ENCODE measurements around the gene CCND1. TPM values are rescaled to one million over a fixed set of nuclear protein-coding genes. Genes with fewer than 3 reads are reported as not detected.

Gene CCND1
- total RNA-seq, 1 experiment from 2014 or later, result 372 TPM

DNA sequence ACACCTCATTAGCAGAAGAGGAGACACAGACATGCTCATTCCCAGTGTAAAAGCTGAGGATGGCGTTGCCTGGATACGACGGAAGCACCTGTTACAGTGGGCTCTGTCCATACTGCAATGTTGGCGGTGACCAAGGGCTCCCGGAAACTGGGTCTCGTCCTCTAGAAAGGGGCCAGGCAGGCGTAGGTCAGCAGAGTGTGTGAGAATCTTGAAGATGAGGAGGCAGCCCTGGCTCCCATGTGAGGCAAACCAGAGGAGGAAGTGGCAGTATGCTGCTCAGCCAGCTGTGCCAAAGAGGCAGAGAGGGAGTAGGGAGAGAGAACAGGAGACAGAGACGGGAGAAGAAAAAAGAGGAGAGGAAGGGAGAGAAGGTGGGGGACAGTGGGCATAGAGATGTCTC is 23.9 kb downstream of the CCND1 start:
- Histone ChIP-seq H3K79me1 (ENCODE audit: insufficient read depth, low read depth, low read length, poor library complexity, severe bottlenecking) (no peaks in the 10 kb centered on the region), H3K79me2 (ENCODE audit: insufficient read depth, low read length) (no peaks in the 10 kb centered on the region), H3K27ac (ENCODE audit: insufficient read length, low read depth, low read length) (no peak overlapping the region), H3K23me2 (ENCODE audit: insufficient read length, low read depth, low read length, poor library complexity, severe bottlenecking) (no peaks in the 10 kb centered on the region), H4K20me1 (ENCODE audit: control insufficient read depth, insufficient read depth, insufficient read length) (no peaks in the 10 kb centered on the region), H3K18ac (ENCODE audit: insufficient read length, low read depth, low read length) (no peak overlapping the region), H2AK5ac (ENCODE audit: insufficient read length, low read length) (no peak overlapping the region), H2BK120ac (ENCODE audit: low read depth, low read length, poor library complexity, severe bottlenecking) (no peak overlapping the region), H2BK20ac (ENCODE audit: low read depth, low read length, poor library complexity, severe bottlenecking) (no peak overlapping the region), H3K56ac (ENCODE audit: insufficient read length, low read depth, low read length) (no peak overlapping the region), H2BK5ac (ENCODE audit: insufficient read length, low read length) (no peak overlapping the region), H3K4ac (ENCODE audit: low read depth, low read length) (no peak overlapping the region), H3K27me3 (ENCODE audit: insufficient read depth, low read length) (no peaks in the 10 kb centered on the region), H3K14ac (ENCODE audit: insufficient read depth, low read length) (no peak overlapping the region), H3T11ph (ENCODE audit: low read length) (no peak overlapping the region), H4K5ac (ENCODE audit: insufficient read length, low read depth, low read length) (no peak overlapping the region), H3K4me2 (ENCODE audit: insufficient read depth, insufficient read length, low read length) (no peak overlapping the region), H2BK12ac (ENCODE audit: insufficient read length, low read depth, low read length) (no peak overlapping the region), H3K9me3 (ENCODE audit: control insufficient read depth, low read depth, low read length) (no peaks in the 10 kb centered on the region), H3K9ac (ENCODE audit: extremely low read depth, insufficient read length, low read length) (no peak overlapping the region), H4K91ac (ENCODE audit: insufficient read length, low read depth, low read length) (no peak overlapping the region), H2AFZ (ENCODE audit: low read length) (no peak overlapping the region), H3K23ac (ENCODE audit: insufficient read length, low read depth, low read length) (no peak overlapping the region), H2BK15ac (ENCODE audit: low read depth, low read length) (no peak overlapping the region), H3K4me1 (ENCODE audit: insufficient read depth, low read length) (no peaks in the 10 kb centered on the region), H4K8ac (replicated peaks; ENCODE audit: insufficient read length, low read depth, low read length) (no peak overlapping the region)
- no CpG with 5 or more reads among the region's 8 CpGs for WGBS (ENCODE audit: extremely low coverage, insufficient read length, low lambda C conversion rate)
- Mint-ChIP-seq H3K36me3 (ENCODE audit: insufficient read depth in 1 of 3, low read depth in 3 of 3) (peaks cover 16 to 38% (median 35%) of the 10 kb centered on the region in 3 experiments; a peak in 6 of 7 replicates), H3K4me3 (no peak overlapping the region), H3K27ac (no peak overlapping the region), H3K9me3 (no peaks in the 10 kb centered on the region), H3K27me3 (ENCODE audit: low read depth) (no peaks in the 10 kb centered on the region), H3K4me1 (peaks cover 11 to 15% of the 10 kb centered on the region in 2 experiments; a peak in 3 of 4 replicates)
- no peak for DNase-seq
- TF ChIP-seq, protein P1, sequence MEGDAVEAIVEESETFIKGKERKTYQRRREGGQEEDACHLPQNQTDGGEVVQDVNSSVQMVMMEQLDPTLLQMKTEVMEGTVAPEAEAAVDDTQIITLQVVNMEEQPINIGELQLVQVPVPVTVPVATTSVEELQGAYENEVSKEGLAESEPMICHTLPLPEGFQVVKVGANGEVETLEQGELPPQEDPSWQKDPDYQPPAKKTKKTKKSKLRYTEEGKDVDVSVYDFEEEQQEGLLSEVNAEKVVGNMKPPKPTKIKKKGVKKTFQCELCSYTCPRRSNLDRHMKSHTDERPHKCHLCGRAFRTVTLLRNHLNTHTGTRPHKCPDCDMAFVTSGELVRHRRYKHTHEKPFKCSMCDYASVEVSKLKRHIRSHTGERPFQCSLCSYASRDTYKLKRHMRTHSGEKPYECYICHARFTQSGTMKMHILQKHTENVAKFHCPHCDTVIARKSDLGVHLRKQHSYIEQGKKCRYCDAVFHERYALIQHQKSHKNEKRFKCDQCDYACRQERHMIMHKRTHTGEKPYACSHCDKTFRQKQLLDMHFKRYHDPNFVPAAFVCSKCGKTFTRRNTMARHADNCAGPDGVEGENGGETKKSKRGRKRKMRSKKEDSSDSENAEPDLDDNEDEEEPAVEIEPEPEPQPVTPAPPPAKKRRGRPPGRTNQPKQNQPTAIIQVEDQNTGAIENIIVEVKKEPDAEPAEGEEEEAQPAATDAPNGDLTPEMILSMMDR (conservative IDR thresholded peaks at IDR 0.05), result no peak
